GM12878 (cell line): ENCODE results near the gene RICTOR. TPM values are rescaled to one million over a fixed set of nuclear protein-coding genes. Genes with fewer than 3 reads are reported as not detected.

ENCODE experiments used
- ATAC-seq: fragments of 200-7000 bp; cut with Tn5 transposase; 3 replicates; pipeline ENCODE4 v1.9.1; 2020; ENCODE audit warnings: mild to moderate bottlenecking, moderate library complexity
- BruUV-seq: library from RNA; stranded (reverse); fragments of 400-500 nt; replicated peaks from 2 replicates; lab custom pipeline; 2021; lab: Mats Ljungman, UMichigan
- CTCF ChIA-PET: fragments of 300-600 bp; sonication (Branson Sonifier 250); formaldehyde crosslinking; extraction: SDS; loops from one replicate; lab custom pipeline; 2021; ENCODE audit warnings: inconsistent platforms; lab: Yijun Ruan, JAX
- POLR2A ChIA-PET: fragments of 350-600 bp; formaldehyde crosslinking; extraction: SDS; loops from one replicate; lab custom pipeline; 2021; ENCODE audit warnings: inconsistent platforms; lab: Charles Lee
- RAD21 ChIA-PET: fragments of 300-600 bp; sonication (Branson Sonifier 250); formaldehyde crosslinking; loops from one replicate; lab custom pipeline; 2023; ENCODE audit warnings: antibody characterized with exemption; ENCODE audit not compliant: unreplicated experiment; lab: Charles Lee
- SMC1A ChIA-PET: fragments of 300-600 bp; sonication (Branson Sonifier 250); formaldehyde crosslinking; loops from one replicate; lab custom pipeline; 2023; ENCODE audit not compliant: unreplicated experiment, uncharacterized antibody; lab: Charles Lee
- DNase-seq: peaks from one replicate; pipeline ENCODE4 v3.0.0-alpha.2; 2011; ENCODE audit warnings: low read depth, low spot score
- FAIRE-seq: peaks from 3 replicates; lab custom pipeline; 2011; peaks lifted over from hg19 to GRCh38; lab: Jason Lieb, UNC
- H2AFZ ChIP-seq: 2 replicates; pipeline ENCODE4 v1.6.0; 2011; ENCODE audit warnings: low read depth, low read length, control low read depth; ENCODE audit not compliant: control insufficient read depth
- H3K27ac ChIP-seq: 2 replicates; pipeline ENCODE4 v1.5.1; 2011; ENCODE audit warnings: control low read depth; ENCODE audit not compliant: control insufficient read depth, insufficient read depth
- H3K27me3 ChIP-seq, 2 experiments: replicated peaks in 1 of 2; 2 replicates each; pipeline versions ENCODE4 v1.6.0 to v1.6.1; 2011; ENCODE audit warnings: low read length in 1 of 2; ENCODE audit not compliant: control insufficient read depth in 2 of 2, insufficient read depth in 2 of 2
- H3K36me3 ChIP-seq, 2 experiments: 2 replicates each; pipeline ENCODE4 v1.5.1; 2011; ENCODE audit warnings: low read length in 1 of 2; ENCODE audit not compliant: control insufficient read depth in 2 of 2, insufficient read depth in 2 of 2
- H3K4me1 ChIP-seq: 2 replicates; pipeline ENCODE4 v1.6.1; 2011; ENCODE audit warnings: mild to moderate bottlenecking, low read length, moderate library complexity, mixed read lengths; ENCODE audit not compliant: control insufficient read depth, insufficient read depth
- H3K4me2 ChIP-seq: 2 replicates; pipeline ENCODE4 v1.6.0; 2011; ENCODE audit warnings: control low read depth; ENCODE audit not compliant: control insufficient read depth, insufficient read depth
- H3K4me3 ChIP-seq: fragments of 200-600 bp; sonication (generic); 2 replicates; pipeline ENCODE4 v1.5.1; 2016
- H3K79me2 ChIP-seq: 2 replicates; pipeline ENCODE4 v1.6.0; 2011; ENCODE audit warnings: low read length; ENCODE audit not compliant: control insufficient read depth, insufficient read depth
- H3K9ac ChIP-seq: 2 replicates; pipeline ENCODE4 v1.8.0; 2011; ENCODE audit warnings: low read length, control low read depth, mixed read lengths; ENCODE audit not compliant: control insufficient read depth, insufficient read depth
- H3K9me3 ChIP-seq: replicated peaks from 3 replicates; pipeline ENCODE4 v1.5.1; 2011; ENCODE audit warnings: mild to moderate bottlenecking, low read length; ENCODE audit not compliant: control insufficient read depth, insufficient read depth
- H4K20me1 ChIP-seq: 2 replicates; pipeline ENCODE4 v1.6.0; 2011; ENCODE audit not compliant: control insufficient read depth, insufficient read depth
- ASH2L ChIP-seq: fragments of 300-600, 200-600 bp; sonication (generic); IDR thresholded peaks from 2 replicates; pipeline ENCODE4 v1.6.1; 2017; ENCODE audit warnings: low read depth, mild to moderate bottlenecking, borderline replicate concordance
- CHD2 ChIP-seq: IDR thresholded peaks from 2 replicates; pipeline ENCODE4 v1.6.1; 2011; ENCODE audit warnings: low read depth, low read length, improper control_type of control experiment, borderline replicate concordance
- EED ChIP-seq: sonication (generic); IDR thresholded peaks from 2 replicates; pipeline ENCODE4 v1.6.1; 2016; ENCODE audit warnings: antibody characterized with exemption, low read depth
- EP300 ChIP-seq, 2 experiments: fragments of 150-350 bp in 1 of 2; IDR thresholded peaks; 2 replicates each; pipeline ENCODE4 v1.6.1; 2011 to 2012; ENCODE audit warnings: low read depth in 2 of 2, low read length in 2 of 2, borderline replicate concordance in 1 of 2, improper control_type of control experiment in 1 of 2, inconsistent platforms in 1 of 2; ENCODE audit not compliant: control insufficient read depth in 1 of 2
- ESRRA ChIP-seq: IDR thresholded peaks from 2 replicates; pipeline ENCODE4 v1.6.1; 2012; ENCODE audit warnings: mild to moderate bottlenecking, low read length, improper control_type of control experiment
- ETV6 ChIP-seq, 2 experiments: fragments of 450-650 bp in 1 of 2; IDR thresholded peaks in 1 of 2; conservative IDR thresholded peaks in 1 of 2; 2 replicates each; pipeline ENCODE4 v1.6.1; 2014; ENCODE audit warnings: antibody characterized with exemption in 1 of 2, borderline replicate concordance in 1 of 2, low read depth in 1 of 2, mild to moderate bottlenecking in 1 of 2, moderate library complexity in 1 of 2
- GATAD2B ChIP-seq: fragments of 450-650 bp; conservative IDR thresholded peaks from 2 replicates; pipeline ENCODE4 v1.6.1; 2017; ENCODE audit warnings: low read depth, mild to moderate bottlenecking, moderate library complexity
- MYC ChIP-seq: IDR thresholded peaks from 2 replicates; pipeline ENCODE4 v1.6.1; 2011; ENCODE audit warnings: mild to moderate bottlenecking, low read length, moderate library complexity, inconsistent platforms; ENCODE audit not compliant: insufficient read depth, insufficient replicate concordance, insufficient read length, severe bottlenecking
- NFIC ChIP-seq: IDR thresholded peaks from 2 replicates; pipeline ENCODE4 v1.6.1; 2012; ENCODE audit warnings: low read depth, mild to moderate bottlenecking, inconsistent platforms, low read length, moderate library complexity
- NFXL1 ChIP-seq: fragments of 450-650 bp; IDR thresholded peaks from 2 replicates; pipeline ENCODE4 v1.6.1; 2017; ENCODE audit warnings: antibody characterized with exemption, mild to moderate bottlenecking, borderline replicate concordance
- PBX3 ChIP-seq: IDR thresholded peaks from 2 replicates; pipeline ENCODE4 v1.6.1; 2011; ENCODE audit warnings: mild to moderate bottlenecking, low read depth, low read length, moderate library complexity; ENCODE audit not compliant: insufficient replicate concordance
- PRDM15 ChIP-seq: fragments of 450-650 bp; formaldehyde crosslinking; IDR thresholded peaks from 2 replicates; pipeline ENCODE4 v1.4.0; 2020; ENCODE audit warnings: mild to moderate bottlenecking, moderate library complexity
- RBBP5 ChIP-seq: fragments of 200-600 bp; sonication (generic); conservative IDR thresholded peaks from 2 replicates; pipeline ENCODE4 v1.6.1; 2016
- SUPT20H ChIP-seq: IDR thresholded peaks from 2 replicates; pipeline ENCODE4 v1.6.1; 2011; ENCODE audit warnings: low read depth, mild to moderate bottlenecking, low read length, moderate library complexity, borderline replicate concordance; ENCODE audit not compliant: control insufficient read depth
- WGBS: methylation state at CpG from one replicate; pipeline ENCODE4 v1.1.6; 2016; ENCODE audit warnings: low lambda C conversion rate; ENCODE audit not compliant: insufficient replicate concordance, insufficient coverage; ENCODE audit errors: missing lambda C conversion rate; 5-methylcytosine and 5-hydroxymethylcytosine counted together
- in situ Hi-C: fragments of 300-500 bp; cut with MboI; formaldehyde crosslinking; loops from 9 replicates; pipeline ENCODE4 v1.14.3; 2018; ENCODE audit warnings: mixed read lengths
- intact Hi-C: fragments of 100-400 bp; cut with micrococcal nuclease; formaldehyde crosslinking; loops from one replicate; pipeline ENCODE4 v1.14.2; 2022; ENCODE audit not compliant: unreplicated experiment
- polyA plus RNA-seq, 11 experiments: library from polyadenylated mRNA; depleted of rRNA in 4 of 11; unstranded in 6 of 11; stranded (reverse) in 5 of 11; fragments of >200 nt; fragmentation: Nextera tagmentation in 4 of 11; fragmentation: Illumina TruSeq in 1 of 11; extraction: Ambion mirVana in 4 of 11; extraction: Trizol in 1 of 11; gene quantifications; 1 replicate in 1 of 11; 2 replicates in 10 of 11; pipeline versions ENCODE4 v1.2.1 to v1.2.3, GENCODE V29; 2011 to 2016; ENCODE audit warnings: inconsistent platforms in 2 of 11, missing spikeins in 2 of 11, low read depth in 1 of 11
- total RNA-seq, 4 experiments: library from RNA; depleted of rRNA in 3 of 4; stranded (reverse); fragments of >200 nt in 3 of 4; fragmentation: Illumina TruSeq in 1 of 4; extraction: Trizol in 1 of 4; gene quantifications; 2 replicates each; pipeline versions ENCODE4 v1.2.1 to v1.2.3, GENCODE V29; 2013 to 2021

The RICTOR gene
- total and polyA plus RNA-seq, 10 of the 15 experiments (the other 5 are each of a cell fraction or from before 2014, with no cell fraction given): 2.7 to 23.0 (median 6.9) TPM

DNA sequence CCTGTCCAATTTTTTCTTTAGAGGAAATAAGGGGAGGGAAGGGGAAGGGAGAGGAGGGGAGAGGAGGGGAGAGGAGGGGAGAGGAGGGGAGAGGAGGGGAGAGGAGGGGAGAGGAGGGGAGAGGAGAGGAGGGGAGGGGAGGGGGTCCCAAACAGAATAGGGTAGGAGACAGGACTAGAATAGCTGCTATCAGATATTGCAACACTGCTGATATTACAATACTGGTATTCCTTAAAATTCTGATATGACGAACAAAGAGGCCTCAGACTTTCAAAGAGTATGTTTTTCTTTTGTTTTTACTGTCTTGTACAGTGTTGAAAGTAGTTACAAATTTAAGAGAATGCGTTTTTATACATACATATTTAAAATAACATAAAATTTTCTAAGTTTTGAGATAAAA, 67.5 kb downstream of the RICTOR start:
- ChIA-PET RAD21 (interaction anchor here (1.5 to 2.9 kb wide), 2 partner anchors 65 to 74 kb away, joined by 9 to 32 read pairs; no protein-coding TSS in a partner anchor), CTCF (interaction anchor here (1.4 to 6.6 kb wide), 4 partner anchors 11 to 211 kb away, joined by 3 to 110 read pairs (median 8); no protein-coding TSS in a partner anchor), POLR2A (no interaction called here), SMC1A (interaction anchor here (1.3 to 5.7 kb wide), 3 partner anchors 8 to 73 kb away, joined by 5 to 68 read pairs (median 11); no protein-coding TSS in a partner anchor)
- H3K27ac ChIP-seq: no peak overlapping the region
- no peaks in the 10 kb centered on the region for H4K20me1 ChIP-seq
- TF ChIP-seq ETV6 (conservative IDR thresholded peaks at IDR 0.05 in 1 of 2, IDR thresholded peaks at IDR 0.05 in 1 of 2; ENCODE audit: borderline replicate concordance in 1 of 2, low read depth in 1 of 2): no peak
- no peak for TF ChIP-seq MYC
- no peak for TF ChIP-seq ESRRA
- no peak for TF ChIP-seq NFXL1
- TF ChIP-seq PBX3: no peak
- no peak for TF ChIP-seq EED
- no peak for TF ChIP-seq ASH2L
- TF ChIP-seq PRDM15: no peak
- no peak for TF ChIP-seq SUPT20H
- TF ChIP-seq CHD2: no peak
- TF ChIP-seq GATAD2B: no peak
- no peak for TF ChIP-seq EP300 (IDR thresholded peaks at IDR 0.05; ENCODE audit: borderline replicate concordance in 1 of 2, control insufficient read depth in 1 of 2, low read depth in 2 of 2, low read length in 2 of 2)
- TF ChIP-seq NFIC: no peak
- no peak for TF ChIP-seq RBBP5
- H3K79me2 ChIP-seq: no peaks in the 10 kb centered on the region
- no TSS peak for BruUV-seq
- no peaks in the 10 kb centered on the region for H3K4me1 ChIP-seq
- H3K4me3 ChIP-seq: no peak overlapping the region
- no peak overlapping the region for H2AFZ ChIP-seq
- H3K9me3 ChIP-seq: peaks cover 6% of the 10 kb centered on the region; the same call in 2 of the 3 replicates
- FAIRE-seq: no peak
- H3K4me2 ChIP-seq: no peak overlapping the region
- in situ Hi-C loops: no loop called here
- no peak for ATAC-seq
- no peak for DNase-seq
- H3K9ac ChIP-seq: no peak overlapping the region
- 75% methylated on average over 2 of the region's 2 CpGs for WGBS
- no peaks in the 10 kb centered on the region for H3K27me3 ChIP-seq
- H3K36me3 ChIP-seq: peaks cover 0 to 2% of the 10 kb centered on the region in 2 experiments; a peak in 3 of 4 replicates
- intact Hi-C loops: no loop called here
